Measurements from ENCODE around the gene PDXK.

- TF ChIP-seq CTCF (IDR thresholded peaks at IDR 0.05) (peak in 1 of 6 experiments; percentile 10), POLR2A (IDR thresholded peaks at IDR 0.05) (peak; percentile 50 to 80)
Measured at GRCh38 chr21:43775795-43776430, 57.0 kb downstream of the PDXK start, which contains the start of gene CSTB.

Data from adrenal gland (tissue), 5 donors.